ENCODE data around the gene NOCT.

DNA sequence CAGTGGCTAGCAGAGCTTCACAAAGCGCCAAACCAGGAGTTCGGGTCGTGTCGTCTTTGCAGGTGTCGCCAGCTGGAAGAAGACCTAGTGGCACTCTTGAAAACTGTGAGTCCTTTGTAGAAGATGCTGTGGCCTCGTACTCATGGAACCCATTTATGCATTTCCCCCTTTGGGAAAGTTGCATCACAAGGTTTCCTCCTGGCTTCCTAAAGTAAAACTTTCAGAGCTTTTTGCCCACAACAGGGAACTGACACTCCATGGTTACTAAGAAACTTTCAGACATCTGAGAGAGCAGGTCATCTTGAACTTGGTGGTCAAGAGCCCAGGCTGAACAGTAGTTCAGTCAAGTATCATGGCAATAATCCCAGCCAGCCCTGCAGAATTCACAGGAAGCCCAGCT lies 15.9 kb upstream of the NOCT start:
- TF ChIP-seq, protein P1, sequence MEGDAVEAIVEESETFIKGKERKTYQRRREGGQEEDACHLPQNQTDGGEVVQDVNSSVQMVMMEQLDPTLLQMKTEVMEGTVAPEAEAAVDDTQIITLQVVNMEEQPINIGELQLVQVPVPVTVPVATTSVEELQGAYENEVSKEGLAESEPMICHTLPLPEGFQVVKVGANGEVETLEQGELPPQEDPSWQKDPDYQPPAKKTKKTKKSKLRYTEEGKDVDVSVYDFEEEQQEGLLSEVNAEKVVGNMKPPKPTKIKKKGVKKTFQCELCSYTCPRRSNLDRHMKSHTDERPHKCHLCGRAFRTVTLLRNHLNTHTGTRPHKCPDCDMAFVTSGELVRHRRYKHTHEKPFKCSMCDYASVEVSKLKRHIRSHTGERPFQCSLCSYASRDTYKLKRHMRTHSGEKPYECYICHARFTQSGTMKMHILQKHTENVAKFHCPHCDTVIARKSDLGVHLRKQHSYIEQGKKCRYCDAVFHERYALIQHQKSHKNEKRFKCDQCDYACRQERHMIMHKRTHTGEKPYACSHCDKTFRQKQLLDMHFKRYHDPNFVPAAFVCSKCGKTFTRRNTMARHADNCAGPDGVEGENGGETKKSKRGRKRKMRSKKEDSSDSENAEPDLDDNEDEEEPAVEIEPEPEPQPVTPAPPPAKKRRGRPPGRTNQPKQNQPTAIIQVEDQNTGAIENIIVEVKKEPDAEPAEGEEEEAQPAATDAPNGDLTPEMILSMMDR (IDR thresholded peaks at IDR 0.05 in 2 of 3, conservative IDR thresholded peaks at IDR 0.05 in 1 of 3; ENCODE audit: borderline replicate concordance in 1 of 3, insufficient read depth in 1 of 3, low read depth in 2 of 3, low read length in 2 of 3), result no peak
- no peak for TF ChIP-seq YY1 (IDR thresholded peaks at IDR 0.05; ENCODE audit: extremely low read depth, insufficient replicate concordance, low read depth, low read length)
- TF ChIP-seq POLR2AphosphoS5 (IDR thresholded peaks at IDR 0.05; ENCODE audit: low read depth, low read length), result no peak
- TF ChIP-seq ZNF274 (IDR thresholded peaks at IDR 0.05; ENCODE audit: low read depth, low read length), result no peak
- TF ChIP-seq, protein P2, sequence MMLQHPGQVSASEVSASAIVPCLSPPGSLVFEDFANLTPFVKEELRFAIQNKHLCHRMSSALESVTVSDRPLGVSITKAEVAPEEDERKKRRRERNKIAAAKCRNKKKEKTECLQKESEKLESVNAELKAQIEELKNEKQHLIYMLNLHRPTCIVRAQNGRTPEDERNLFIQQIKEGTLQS (IDR thresholded peaks at IDR 0.05), result no peak

Data from HCT116 (cell line).